OCI-LY3 (cell line): Measurements from ENCODE around the gene NOC3L.

Experiments used
- H2AFZ ChIP-seq: fragments of 200-600, 300-600 bp; shearing (Covaris generic); 2 replicates; pipeline ENCODE4 v1.6.0; 2014; ENCODE audit warnings: antibody characterized with exemption, low read depth, low read length
- H3K27ac ChIP-seq: fragments of 200-600, 300-600 bp; sonication (generic); 2 replicates; pipeline ENCODE4 v1.5.1; 2014; ENCODE audit warnings: mild to moderate bottlenecking, low read length, moderate library complexity, mixed read lengths
- H3K27me3 ChIP-seq: fragments of 200-600, 300-600 bp; sonication (generic); 2 replicates; pipeline ENCODE4 v1.6.1; 2014; ENCODE audit warnings: low read depth, low read length, mixed read lengths
- H3K36me3 ChIP-seq: fragments of 200-600, 300-600 bp; sonication (generic); replicated peaks from 2 replicates; pipeline ENCODE3; 2014; ENCODE audit warnings: low read depth, low read length, mixed read lengths
- H3K4me1 ChIP-seq: fragments of 300-600, 200-600 bp; sonication (generic); 2 replicates; pipeline ENCODE4 v1.6.1; 2014; ENCODE audit warnings: low read length, mixed read lengths
- H3K4me2 ChIP-seq: fragments of 200-600, 300-600 bp; sonication (generic); 2 replicates; pipeline ENCODE4 v1.6.1; 2014; ENCODE audit warnings: low read length, mixed read lengths
- H3K4me3 ChIP-seq: fragments of 300-600, 200-600 bp; sonication (generic); 2 replicates; pipeline ENCODE4 v1.5.1; 2014; ENCODE audit warnings: antibody characterized with exemption, mild to moderate bottlenecking, low read length, moderate library complexity
- H3K79me2 ChIP-seq: fragments of 300-600, 200-600 bp; shearing (Covaris generic); 2 replicates; pipeline ENCODE4 v1.6.1; 2014; ENCODE audit warnings: mild to moderate bottlenecking, low read length, mixed read lengths
- H3K9ac ChIP-seq: fragments of 300-600, 200-600 bp; shearing (Covaris generic); 2 replicates; pipeline ENCODE4 v1.6.0; 2014; ENCODE audit warnings: mild to moderate bottlenecking, low read length, moderate library complexity
- H3K9me3 ChIP-seq: fragments of 200-600, 300-600 bp; shearing (Covaris generic); 2 replicates; pipeline ENCODE4 v1.6.1; 2014; ENCODE audit warnings: low read length, mixed read lengths; ENCODE audit not compliant: insufficient read depth
- H4K20me1 ChIP-seq: fragments of 200-600, 300-600 bp; sonication (generic); 2 replicates; pipeline ENCODE4 v1.6.1; 2016; ENCODE audit warnings: low read length, mixed read lengths; ENCODE audit not compliant: insufficient read depth
- EZH2phosphoT487 ChIP-seq: fragments of 200-600 bp; shearing (Covaris generic); IDR thresholded peaks from 2 replicates; pipeline ENCODE4 v1.6.1; 2018; ENCODE audit warnings: antibody characterized with exemption, mixed run types, low read depth
- TF ChIP-seq, protein P1 (sequence below): fragments of 200-600, 300-600 bp; sonication (generic); IDR thresholded peaks from 2 replicates; pipeline ENCODE4 v1.5.1; 2014; ENCODE audit warnings: antibody characterized with exemption, low read length, low read depth

Gene NOC3L

DNA sequence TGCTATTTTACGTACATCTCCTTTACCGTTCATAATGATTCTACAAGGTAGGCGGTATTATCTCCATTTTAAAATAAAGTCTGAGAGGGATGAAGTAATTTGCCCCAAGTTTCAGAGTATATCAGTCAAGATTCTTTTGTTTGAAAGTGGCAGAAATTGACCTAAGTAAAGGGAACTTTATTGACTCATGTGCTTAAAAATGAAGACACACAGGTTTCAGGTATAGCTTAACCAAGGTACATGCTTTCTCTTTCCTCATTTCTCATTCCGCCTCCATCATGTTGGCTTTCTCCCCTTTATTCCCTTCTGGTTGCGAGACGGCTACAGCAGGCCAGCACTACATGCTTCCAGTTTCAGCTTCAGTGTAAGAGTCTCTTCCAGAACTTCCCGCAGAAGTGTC lies 77.5 kb downstream of the NOC3L start:
- no peak overlapping the region for H3K27ac ChIP-seq
- H3K4me1 ChIP-seq = no peaks in the 10 kb centered on the region
- no peaks in the 10 kb centered on the region for H3K36me3 ChIP-seq
- H3K4me3 ChIP-seq = no peak overlapping the region
- H2AFZ ChIP-seq = no peak overlapping the region
- H3K9ac ChIP-seq = no peak overlapping the region
- H3K9me3 ChIP-seq = no peaks in the 10 kb centered on the region
- no peaks in the 10 kb centered on the region for H3K79me2 ChIP-seq
- H4K20me1 ChIP-seq = no peaks in the 10 kb centered on the region
- TF ChIP-seq EZH2phosphoT487 = no peak
- TF ChIP-seq, protein P1, sequence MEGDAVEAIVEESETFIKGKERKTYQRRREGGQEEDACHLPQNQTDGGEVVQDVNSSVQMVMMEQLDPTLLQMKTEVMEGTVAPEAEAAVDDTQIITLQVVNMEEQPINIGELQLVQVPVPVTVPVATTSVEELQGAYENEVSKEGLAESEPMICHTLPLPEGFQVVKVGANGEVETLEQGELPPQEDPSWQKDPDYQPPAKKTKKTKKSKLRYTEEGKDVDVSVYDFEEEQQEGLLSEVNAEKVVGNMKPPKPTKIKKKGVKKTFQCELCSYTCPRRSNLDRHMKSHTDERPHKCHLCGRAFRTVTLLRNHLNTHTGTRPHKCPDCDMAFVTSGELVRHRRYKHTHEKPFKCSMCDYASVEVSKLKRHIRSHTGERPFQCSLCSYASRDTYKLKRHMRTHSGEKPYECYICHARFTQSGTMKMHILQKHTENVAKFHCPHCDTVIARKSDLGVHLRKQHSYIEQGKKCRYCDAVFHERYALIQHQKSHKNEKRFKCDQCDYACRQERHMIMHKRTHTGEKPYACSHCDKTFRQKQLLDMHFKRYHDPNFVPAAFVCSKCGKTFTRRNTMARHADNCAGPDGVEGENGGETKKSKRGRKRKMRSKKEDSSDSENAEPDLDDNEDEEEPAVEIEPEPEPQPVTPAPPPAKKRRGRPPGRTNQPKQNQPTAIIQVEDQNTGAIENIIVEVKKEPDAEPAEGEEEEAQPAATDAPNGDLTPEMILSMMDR = no peak
- H3K27me3 ChIP-seq = no peaks in the 10 kb centered on the region; the same call in 1 of the 2 replicates
- no peak overlapping the region for H3K4me2 ChIP-seq
